ENCODE data around the gene S1PR4.

Gene S1PR4

GRCh38 chr19:3225677-3226093 lies 47.1 kb downstream of the S1PR4 start:
- no peak for DNase-seq

- DNase-seq: no peak
Observed at GRCh38 chr19:3227054-3227626, 48.6 kb downstream of the S1PR4 start.

GRCh38 chr19:3229346-3229743 lies 50.8 kb downstream of the S1PR4 start:
- no peak for DNase-seq

Data from amniotic stem cell (primary cell).